ENCODE measurements around the gene INO80B. TPM values are rescaled to one million over a fixed set of nuclear protein-coding genes. Genes with fewer than 3 reads are reported as not detected.

The INO80B gene
- total RNA-seq, 1 donor from 2014 or later, result 24.3 TPM

GRCh38 chr2:74501335-74502071 is 46.6 kb downstream of the INO80B start:
- no peaks in the 10 kb centered on the region for H3K9me3 Mint-ChIP-seq (ENCODE audit: low read depth)
- peaks cover 9% of the 10 kb centered on the region for H3K36me3 Mint-ChIP-seq (ENCODE audit: low read depth)
- H3K27ac Mint-ChIP-seq (ENCODE audit: unreplicated experiment), result no peak overlapping the region
- DNase-seq (ENCODE audit: low spot score), result no peak
- TF ChIP-seq CTCF (IDR thresholded peaks at IDR 0.05), result no peak
- H3K4me3 Mint-ChIP-seq (ENCODE audit: unreplicated experiment), result peak overlapping the region; percentile 71
- peaks cover 25% of the 10 kb centered on the region for H3K27me3 Mint-ChIP-seq (ENCODE audit: low read depth)
- peaks cover 68% of the 10 kb centered on the region for H3K4me1 Mint-ChIP-seq (ENCODE audit: low read depth)

DNA sequence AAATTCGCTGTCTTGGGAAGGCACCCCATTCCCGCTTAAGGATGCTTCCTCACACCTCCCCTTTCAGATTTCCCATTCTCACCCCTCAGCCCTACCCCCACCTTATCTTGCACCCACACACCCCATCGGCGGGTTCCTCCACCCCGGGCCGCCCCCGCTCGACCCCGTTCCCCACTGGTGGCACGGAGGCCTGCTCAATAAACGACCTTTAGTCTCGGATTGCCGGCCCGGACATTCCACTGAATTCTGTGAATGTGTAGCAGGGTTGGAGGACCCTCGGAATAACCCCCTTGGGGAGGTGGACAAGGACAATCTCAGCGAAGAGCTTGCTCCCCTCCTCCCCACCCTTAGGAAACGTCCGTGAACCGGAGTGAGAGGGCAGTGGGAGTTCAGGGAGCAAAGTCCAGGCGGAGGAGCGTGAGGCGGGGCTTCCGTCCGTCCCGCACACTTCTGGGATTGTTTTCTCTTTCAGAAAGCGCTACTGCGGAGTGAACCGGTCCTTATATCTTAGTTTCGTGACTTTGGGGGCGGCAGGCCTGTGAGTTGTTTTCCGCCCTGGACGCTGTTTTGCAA is 47.3 kb downstream of the INO80B start:
- H3K4me3 Mint-ChIP-seq (ENCODE audit: unreplicated experiment), result peak overlapping the region; percentile 71
- DNase-seq (ENCODE audit: low spot score), result no peak
- H3K27ac Mint-ChIP-seq (ENCODE audit: unreplicated experiment), result no peak overlapping the region
- peaks cover 74% of the 10 kb centered on the region for H3K4me1 Mint-ChIP-seq (ENCODE audit: low read depth)
- H3K9me3 Mint-ChIP-seq (ENCODE audit: low read depth), result no peaks in the 10 kb centered on the region
- H3K27me3 Mint-ChIP-seq (ENCODE audit: low read depth), result peaks cover 22% of the 10 kb centered on the region
- TF ChIP-seq CTCF (IDR thresholded peaks at IDR 0.05), result no peak
- H3K36me3 Mint-ChIP-seq (ENCODE audit: low read depth), result peaks cover 12% of the 10 kb centered on the region

GRCh38 chr2:74502720-74503505 is 48.0 kb downstream of the INO80B start:
- Mint-ChIP-seq H3K27ac (ENCODE audit: unreplicated experiment) (peak overlapping the region; percentile 85), H3K4me1 (ENCODE audit: low read depth) (peaks cover 68% of the 10 kb centered on the region), H3K36me3 (ENCODE audit: low read depth) (peaks cover 12% of the 10 kb centered on the region), H3K9me3 (ENCODE audit: low read depth) (no peaks in the 10 kb centered on the region), H3K27me3 (ENCODE audit: low read depth) (peaks cover 18% of the 10 kb centered on the region), H3K4me3 (ENCODE audit: unreplicated experiment) (peak overlapping the region; percentile 71)
- TF ChIP-seq CTCF (IDR thresholded peaks at IDR 0.05), result peak; percentile 71
- no peak for DNase-seq (ENCODE audit: low spot score)

GRCh38 chr2:74503506-74504475 is 48.9 kb downstream of the INO80B start:
- TF ChIP-seq CTCF (IDR thresholded peaks at IDR 0.05), result no peak
- H3K27ac Mint-ChIP-seq (ENCODE audit: unreplicated experiment), result peak overlapping the region; percentile 85
- H3K9me3 Mint-ChIP-seq (ENCODE audit: low read depth), result no peaks in the 10 kb centered on the region
- DNase-seq (ENCODE audit: low spot score), result no peak
- H3K4me1 Mint-ChIP-seq (ENCODE audit: low read depth), result peaks cover 65% of the 10 kb centered on the region
- H3K4me3 Mint-ChIP-seq (ENCODE audit: unreplicated experiment), result peak overlapping the region; percentile 71
- peaks cover 14% of the 10 kb centered on the region for H3K36me3 Mint-ChIP-seq (ENCODE audit: low read depth)
- H3K27me3 Mint-ChIP-seq (ENCODE audit: low read depth), result peaks cover 14% of the 10 kb centered on the region

Measured in chondrocyte (in vitro differentiated cells).